Sigmoid colon (tissue), 7 donors: Measurements from ENCODE around the gene PPM1L. TPM values are rescaled to one million over a fixed set of nuclear protein-coding genes. Genes with fewer than 3 reads are reported as not detected.

Experiments used
- DNase-seq: peaks from one replicate; pipeline ENCODE4 v3.0.0-alpha.2; 2019
- H3K27ac ChIP-seq, 4 donors: fragments of 200-600 bp; sonication (generic); one replicate each; pipeline ENCODE4 v1.5.1; 2016 to 2019; ENCODE audit warnings: mild to moderate bottlenecking in 1 of 4
- H3K27me3 ChIP-seq, 3 donors: fragments of 200-600 bp; sonication (generic); one replicate each; pipeline ENCODE4 v1.5.1; 2019; ENCODE audit warnings: mild to moderate bottlenecking in 1 of 3
- H3K36me3 ChIP-seq, 4 donors: fragments of 200-600 bp; sonication (generic); one replicate each; pipeline ENCODE4 v1.5.1; 2016 to 2019
- H3K4me1 ChIP-seq, 4 donors: fragments of 200-600 bp; sonication (generic); one replicate each; pipeline ENCODE4 v1.5.1; 2017 to 2019
- H3K4me3 ChIP-seq, 4 donors: fragments of 200-600 bp; sonication (generic); one replicate each; pipeline ENCODE4 v1.5.1; 2017 to 2019; ENCODE audit warnings: mild to moderate bottlenecking in 2 of 4, moderate library complexity in 1 of 4
- H3K9me3 ChIP-seq, 4 donors: fragments of 200-600 bp in 3 of 4; sonication (generic) in 3 of 4; one replicate each; pipeline versions ENCODE4 v1.5.1 to v1.6.1; 2013 to 2019
- EP300 ChIP-seq, 4 donors: sonication (generic); formaldehyde crosslinking; IDR thresholded peaks; one replicate each; pipeline ENCODE4 v1.6.1; 2017; ENCODE audit warnings: antibody characterized with exemption in 4 of 4
- POLR2A ChIP-seq, 2 donors: fragments of 450-650 bp; IDR thresholded peaks; one replicate each; pipeline ENCODE4 v1.6.1; 2016; ENCODE audit warnings: antibody characterized with exemption in 2 of 2, mild to moderate bottlenecking in 2 of 2, moderate library complexity in 2 of 2
- POLR2AphosphoS5 ChIP-seq, 4 donors: sonication (generic); formaldehyde crosslinking; IDR thresholded peaks; one replicate each; pipeline ENCODE4 v1.6.1; 2017; ENCODE audit warnings: antibody characterized with exemption in 4 of 4
- WGBS, 2 donors: extraction: QIAGEN DNeasy Blood & Tissue Kit; methylation state at CpG; one replicate each; pipeline ENCODE4 v1.1.7; 2013; 5-methylcytosine and 5-hydroxymethylcytosine counted together
- intact Hi-C: fragments of 100-400 bp; cut with DNase I; formaldehyde crosslinking; loops from one replicate; pipeline ENCODE4 v1.15.1; 2023
- polyA plus RNA-seq, 3 donors: library from polyadenylated mRNA; stranded (reverse); fragments of 200-250 nt; gene quantifications; one replicate each; pipeline ENCODE4 v1.2.3, GENCODE V29; 2013
- total RNA-seq, 4 donors: library from RNA; depleted of rRNA; stranded (reverse); fragments of >200 nt; gene quantifications; one replicate each; pipeline ENCODE4 v1.1.0, GENCODE V29; 2016
- TF ChIP-seq, protein P1 (sequence below), 4 experiments: fragments of 450-650 bp in 3 of 4; fragments of 200-600 bp in 1 of 4; IDR thresholded peaks; one replicate each; pipeline ENCODE4 v1.5.1; 2016 to 2019; ENCODE audit warnings: antibody characterized with exemption in 4 of 4, mild to moderate bottlenecking in 3 of 4, moderate library complexity in 2 of 4
- donor health status: healthy with polysubstance abuse.
- donor health status: Bipolar disorder and iron deficiency.
- donor health status: healthy.

PPM1L gene
- total and polyA plus RNA-seq, 7 donors = 1.2 to 50.2 (median 33.2) TPM

DNA sequence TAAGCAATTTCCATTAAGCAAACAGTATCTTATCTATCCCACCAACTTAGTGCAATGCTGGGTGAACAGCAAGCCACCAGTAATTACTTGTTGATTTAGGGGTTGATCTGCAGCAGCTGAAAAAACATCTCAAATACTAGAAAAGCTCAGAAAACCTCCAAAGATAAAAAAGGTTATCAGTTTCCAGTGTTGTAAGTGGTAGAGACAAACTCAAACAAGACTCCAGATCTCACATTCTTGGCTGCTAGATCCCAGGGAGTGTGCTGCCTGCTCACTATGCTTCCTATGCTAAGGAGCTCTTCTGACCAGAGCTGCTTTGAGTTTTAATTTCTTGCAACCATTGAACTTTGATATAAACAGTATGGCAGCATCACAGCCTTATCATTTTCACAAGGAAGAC, 337.9 kb downstream of the PPM1L start:
- Histone ChIP-seq H3K27me3 (no peaks in the 10 kb centered on the region), H3K9me3 (no peaks in the 10 kb centered on the region), H3K27ac (no peak overlapping the region), H3K4me1 (no peaks in the 10 kb centered on the region), H3K36me3 (peaks cover 0 to 5% (median 0%) of the 10 kb centered on the region in 4 donors), H3K4me3 (no peak overlapping the region)
- no peak for DNase-seq
- intact Hi-C loops = no loop called here
- TF ChIP-seq POLR2A (IDR thresholded peaks at IDR 0.05) (no peak), EP300 (IDR thresholded peaks at IDR 0.05) (no peak)

DNA sequence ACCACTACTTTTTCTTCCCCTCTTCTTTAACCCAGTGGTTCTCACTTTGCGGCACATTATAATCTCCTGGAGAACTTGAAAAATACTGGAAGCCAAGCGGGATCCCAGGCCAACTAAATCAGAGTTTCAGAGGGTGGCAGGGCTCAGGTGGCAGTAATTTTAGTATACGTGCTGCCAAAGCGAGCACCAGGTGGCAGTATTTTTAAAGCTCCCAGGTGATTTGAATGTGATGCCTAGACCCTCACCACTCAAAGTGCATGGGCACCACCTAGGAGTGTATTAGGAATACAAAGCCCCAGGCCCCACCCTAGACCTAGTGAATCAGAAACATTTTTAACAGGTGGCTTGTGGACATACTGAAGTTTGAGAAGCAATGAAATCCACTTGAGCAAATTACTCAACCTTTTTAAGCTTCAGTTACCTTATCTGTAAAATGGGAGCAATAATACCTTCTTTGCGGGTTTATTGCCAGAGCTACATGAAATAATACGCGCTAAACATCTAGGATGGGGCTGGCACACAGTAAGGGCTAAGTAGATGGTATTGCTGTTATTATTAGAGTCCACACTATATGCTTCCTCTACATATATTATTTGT, 340.8 kb downstream of the PPM1L start:
- Histone ChIP-seq H3K27ac (no peak overlapping the region), H3K36me3 (peaks cover 0 to 5% (median 0%) of the 10 kb centered on the region in 4 donors), H3K27me3 (no peaks in the 10 kb centered on the region), H3K4me1 (no peaks in the 10 kb centered on the region), H3K4me3 (no peak overlapping the region), H3K9me3 (no peaks in the 10 kb centered on the region)
- intact Hi-C loops = no loop called here
- DNase-seq = no peak
- TF ChIP-seq POLR2A (IDR thresholded peaks at IDR 0.05) (no peak), POLR2AphosphoS5 (IDR thresholded peaks at IDR 0.05) (no peak), EP300 (IDR thresholded peaks at IDR 0.05) (no peak)
- TF ChIP-seq, protein P1, sequence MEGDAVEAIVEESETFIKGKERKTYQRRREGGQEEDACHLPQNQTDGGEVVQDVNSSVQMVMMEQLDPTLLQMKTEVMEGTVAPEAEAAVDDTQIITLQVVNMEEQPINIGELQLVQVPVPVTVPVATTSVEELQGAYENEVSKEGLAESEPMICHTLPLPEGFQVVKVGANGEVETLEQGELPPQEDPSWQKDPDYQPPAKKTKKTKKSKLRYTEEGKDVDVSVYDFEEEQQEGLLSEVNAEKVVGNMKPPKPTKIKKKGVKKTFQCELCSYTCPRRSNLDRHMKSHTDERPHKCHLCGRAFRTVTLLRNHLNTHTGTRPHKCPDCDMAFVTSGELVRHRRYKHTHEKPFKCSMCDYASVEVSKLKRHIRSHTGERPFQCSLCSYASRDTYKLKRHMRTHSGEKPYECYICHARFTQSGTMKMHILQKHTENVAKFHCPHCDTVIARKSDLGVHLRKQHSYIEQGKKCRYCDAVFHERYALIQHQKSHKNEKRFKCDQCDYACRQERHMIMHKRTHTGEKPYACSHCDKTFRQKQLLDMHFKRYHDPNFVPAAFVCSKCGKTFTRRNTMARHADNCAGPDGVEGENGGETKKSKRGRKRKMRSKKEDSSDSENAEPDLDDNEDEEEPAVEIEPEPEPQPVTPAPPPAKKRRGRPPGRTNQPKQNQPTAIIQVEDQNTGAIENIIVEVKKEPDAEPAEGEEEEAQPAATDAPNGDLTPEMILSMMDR (IDR thresholded peaks at IDR 0.05) = no peak
- 47 to 76% methylated on average over 7 of the region's 7 CpGs for WGBS, 2 donors

DNA sequence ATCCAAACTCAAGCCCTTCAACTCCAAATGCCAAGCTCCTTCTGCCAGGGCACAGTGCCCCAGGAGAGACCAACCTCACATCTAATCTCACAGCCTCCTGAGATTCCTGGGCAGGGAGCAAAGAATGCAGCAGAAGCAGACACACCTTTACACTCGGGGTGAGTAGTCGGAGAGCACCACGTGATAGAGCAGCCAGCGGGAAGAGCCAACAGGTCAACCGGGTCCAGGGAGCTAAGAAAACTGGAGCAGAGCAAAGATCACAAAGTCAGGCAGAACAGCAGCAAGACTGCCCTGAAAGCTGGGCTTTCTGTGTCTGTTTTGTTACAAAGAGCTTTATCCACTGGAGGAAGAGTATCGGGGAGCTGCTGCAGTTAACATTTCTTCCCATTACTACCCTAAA, 345.0 kb downstream of the PPM1L start:
- Histone ChIP-seq H3K36me3 (peaks cover 0 to 5% (median 0%) of the 10 kb centered on the region in 4 donors), H3K4me3 (no peak overlapping the region), H3K27me3 (no peaks in the 10 kb centered on the region), H3K4me1 (peaks cover 0 to 4% (median 2%) of the 10 kb centered on the region in 4 donors), H3K9me3 (no peaks in the 10 kb centered on the region), H3K27ac (no peak overlapping the region)
- 38 to 74% methylated on average over 6 of the region's 6 CpGs for WGBS, 2 donors
- no peak for DNase-seq
- intact Hi-C loops = no loop called here
- TF ChIP-seq EP300 (IDR thresholded peaks at IDR 0.05) = no peak
- TF ChIP-seq POLR2A (IDR thresholded peaks at IDR 0.05) = no peak
- no peak for TF ChIP-seq POLR2AphosphoS5 (IDR thresholded peaks at IDR 0.05)
- TF ChIP-seq, protein P1 (IDR thresholded peaks at IDR 0.05) = no peak

DNA sequence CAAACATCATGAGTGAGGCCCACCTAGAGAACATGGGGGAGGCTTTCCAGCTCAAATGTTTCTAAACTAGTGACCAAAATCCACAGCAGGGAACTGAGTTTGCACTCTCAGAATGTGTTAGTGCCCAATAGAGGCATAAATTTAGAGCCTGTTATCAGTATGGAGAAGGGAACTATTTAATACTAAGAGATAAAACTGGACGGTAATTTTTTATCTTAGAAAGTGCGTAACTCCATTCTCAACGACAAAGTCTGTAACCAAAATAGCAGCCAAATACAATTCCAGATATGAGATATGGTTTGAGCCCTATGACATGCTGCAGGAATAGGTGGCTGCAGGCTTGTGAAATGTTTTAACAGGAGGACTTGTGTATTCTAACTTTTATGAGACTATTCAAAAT, 345.6 kb downstream of the PPM1L start:
- Histone ChIP-seq H3K4me3 (no peak overlapping the region), H3K27me3 (no peaks in the 10 kb centered on the region), H3K36me3 (peaks cover 0 to 5% (median 0%) of the 10 kb centered on the region in 4 donors), H3K9me3 (no peaks in the 10 kb centered on the region), H3K4me1 (peaks cover 0 to 4% (median 2%) of the 10 kb centered on the region in 4 donors), H3K27ac (no peak overlapping the region)
- no peak for DNase-seq
- 83 to 89% methylated on average over 3 of the region's 3 CpGs for WGBS, 2 donors
- intact Hi-C loops = no loop called here
- TF ChIP-seq, protein P1 (IDR thresholded peaks at IDR 0.05) = no peak
- TF ChIP-seq POLR2AphosphoS5 (IDR thresholded peaks at IDR 0.05) (no peak), EP300 (IDR thresholded peaks at IDR 0.05) (no peak)

DNA sequence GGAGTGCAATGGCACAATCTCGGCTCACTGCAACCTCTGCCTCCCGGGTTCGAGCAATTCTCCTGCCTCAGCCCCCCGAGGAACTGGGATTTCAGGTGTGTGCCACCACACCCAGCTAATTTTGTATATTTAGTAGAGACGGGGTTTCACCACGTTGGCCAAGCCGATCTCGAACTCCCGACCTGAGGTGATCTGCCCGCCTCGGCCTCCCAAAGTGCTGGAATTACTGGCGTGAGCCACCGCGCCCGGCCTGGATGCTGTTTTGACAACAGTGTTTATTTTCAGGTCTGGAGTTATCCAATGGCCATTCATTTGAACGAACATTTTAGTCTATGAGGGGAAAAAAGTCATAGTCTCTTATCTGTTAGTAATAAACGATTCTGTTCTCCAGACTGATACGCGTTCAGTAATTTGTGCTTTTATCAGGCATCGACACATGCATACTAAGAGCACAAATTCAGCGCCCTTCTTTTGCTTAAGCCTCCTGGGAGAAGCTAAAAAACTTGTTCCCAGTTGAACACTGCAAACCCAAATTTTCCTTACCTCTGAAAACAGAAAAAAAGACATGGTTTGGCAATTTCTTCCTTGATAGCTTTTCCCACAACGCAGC, 347.9 kb downstream of the PPM1L start:
- intact Hi-C loops = no loop called here
- Histone ChIP-seq H3K36me3 (peaks cover 0 to 5% (median 0%) of the 10 kb centered on the region in 4 donors), H3K27ac (peak overlapping the region in 3 of 4 donors; percentile 55 to 76 (median 57)), H3K4me1 (peaks cover 0 to 4% (median 2%) of the 10 kb centered on the region in 4 donors), H3K9me3 (peaks cover 0 to 2% (median 0%) of the 10 kb centered on the region in 4 donors), H3K27me3 (no peaks in the 10 kb centered on the region), H3K4me3 (peak overlapping the region; percentile 55 to 82 (median 64))
- TF ChIP-seq EP300 (IDR thresholded peaks at IDR 0.05) (no peak), POLR2A (IDR thresholded peaks at IDR 0.05) (no peak), POLR2AphosphoS5 (IDR thresholded peaks at IDR 0.05) (no peak)
- TF ChIP-seq, protein P1 (IDR thresholded peaks at IDR 0.05) = no peak
- 91 to 95% methylated on average over 22 of the region's 22 CpGs for WGBS, 2 donors
- no peak for DNase-seq
